HUES6 (cell line): Measurements from ENCODE around the gene DDN.

ENCODE experiments used
- H3K27ac ChIP-seq: 2 replicates; pipeline ENCODE4 v1.7.0; 2013; ENCODE audit warnings: low read depth, mild to moderate bottlenecking, low read length, inconsistent platforms
- H3K27me3 ChIP-seq: 2 replicates; pipeline ENCODE4 v1.6.1; 2013; ENCODE audit warnings: low read length; ENCODE audit not compliant: control insufficient read depth, insufficient read depth
- H3K36me3 ChIP-seq: 2 replicates; pipeline ENCODE4 v1.6.1; 2013; ENCODE audit warnings: low read length; ENCODE audit not compliant: control insufficient read depth, insufficient read depth
- H3K4me1 ChIP-seq: 2 replicates; pipeline ENCODE4 v1.6.1; 2013; ENCODE audit warnings: low read length; ENCODE audit not compliant: control insufficient read depth, insufficient read depth
- H3K4me3 ChIP-seq: 2 replicates; pipeline ENCODE4 v1.5.1; 2013; ENCODE audit warnings: low read depth, low read length
- H3K9ac ChIP-seq: one replicate; pipeline ENCODE4 v1.6.1; 2013; ENCODE audit warnings: mild to moderate bottlenecking, low read length
- H3K9me3 ChIP-seq: 2 replicates; pipeline ENCODE4 v1.6.1; 2013; ENCODE audit warnings: low read depth, low read length; ENCODE audit not compliant: control insufficient read depth, insufficient read depth

Gene DDN

GRCh38 chr12:49038291-49038955, 39.2 kb upstream of the DDN start:
- Histone ChIP-seq H3K27ac (no peak overlapping the region), H3K9me3 (no peaks in the 10 kb centered on the region), H3K4me3 (no peak overlapping the region), H3K36me3 (peaks cover 95% of the 10 kb centered on the region), H3K9ac (no peak overlapping the region), H3K4me1 (no peaks in the 10 kb centered on the region), H3K27me3 (no peaks in the 10 kb centered on the region)

DNA sequence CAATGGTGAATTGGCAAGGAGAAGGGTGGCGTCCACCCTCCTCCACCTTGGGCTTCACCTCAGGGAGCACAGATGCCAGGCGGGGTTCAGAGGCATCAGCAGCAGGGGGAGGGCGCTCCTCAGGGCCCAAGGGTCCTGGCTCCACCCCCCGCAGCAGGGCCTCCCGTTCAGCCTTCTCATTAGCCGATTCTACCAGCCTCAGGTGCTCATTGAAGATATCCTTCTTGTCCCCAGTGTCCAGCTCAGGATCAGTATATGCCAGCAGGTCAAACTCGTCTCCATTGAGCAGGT, 38.7 kb upstream of the DDN start:
- H3K9ac ChIP-seq = no peak overlapping the region
- H3K27ac ChIP-seq = no peak overlapping the region
- peaks cover 95% of the 10 kb centered on the region for H3K36me3 ChIP-seq
- H3K4me1 ChIP-seq = no peaks in the 10 kb centered on the region
- no peak overlapping the region for H3K4me3 ChIP-seq
- H3K27me3 ChIP-seq = no peaks in the 10 kb centered on the region
- no peaks in the 10 kb centered on the region for H3K9me3 ChIP-seq

DNA sequence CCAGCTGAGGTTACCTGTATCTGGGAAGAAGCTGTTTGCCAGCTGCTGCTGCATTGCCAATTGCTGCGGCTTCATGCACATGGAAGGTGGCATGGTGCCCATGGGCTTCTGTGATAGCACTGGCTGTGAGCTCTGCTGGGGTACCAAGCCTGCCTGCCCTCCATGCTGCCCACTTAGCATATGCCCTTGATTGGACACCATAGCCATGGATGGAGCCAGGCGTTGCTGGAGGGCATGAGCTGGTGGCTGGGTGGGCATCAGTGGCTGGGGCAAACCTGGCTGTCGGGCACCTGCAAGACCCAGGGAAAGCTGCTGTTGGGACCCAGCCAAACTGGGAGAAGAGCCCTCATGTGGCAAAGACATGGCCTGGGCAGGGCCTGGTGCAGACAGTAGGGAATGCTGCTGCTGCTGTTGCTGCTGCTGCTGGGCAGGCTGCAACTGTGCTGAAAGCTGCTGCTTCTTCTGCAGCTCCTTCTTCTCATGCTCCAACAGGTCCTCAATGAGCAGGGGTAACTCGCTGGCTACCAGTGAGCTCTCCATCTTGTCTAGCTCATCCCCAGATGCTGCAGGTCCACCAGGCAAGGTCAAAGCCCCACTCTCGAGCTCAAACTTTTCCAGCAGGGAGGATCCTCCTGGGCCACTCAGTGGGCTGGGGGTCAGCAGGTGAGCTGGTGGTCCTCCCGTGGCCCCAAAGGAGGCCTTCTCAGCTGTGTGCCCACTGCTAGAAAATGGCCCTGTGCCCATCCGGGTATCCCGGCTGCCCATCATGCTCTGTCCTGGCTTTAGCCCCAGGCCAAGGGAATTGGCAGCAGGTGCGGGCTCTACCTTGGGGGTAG, 38.2 kb upstream of the DDN start:
- peaks cover 95% of the 10 kb centered on the region for H3K36me3 ChIP-seq
- H3K27ac ChIP-seq = no peak overlapping the region
- H3K27me3 ChIP-seq = no peaks in the 10 kb centered on the region
- no peaks in the 10 kb centered on the region for H3K9me3 ChIP-seq
- H3K4me3 ChIP-seq = no peak overlapping the region
- no peak overlapping the region for H3K9ac ChIP-seq
- no peaks in the 10 kb centered on the region for H3K4me1 ChIP-seq

GRCh38 chr12:49036029-49036428, 36.9 kb upstream of the DDN start:
- H3K9me3 ChIP-seq = no peaks in the 10 kb centered on the region
- H3K4me1 ChIP-seq = no peaks in the 10 kb centered on the region
- H3K36me3 ChIP-seq = peaks cover 95% of the 10 kb centered on the region

DNA sequence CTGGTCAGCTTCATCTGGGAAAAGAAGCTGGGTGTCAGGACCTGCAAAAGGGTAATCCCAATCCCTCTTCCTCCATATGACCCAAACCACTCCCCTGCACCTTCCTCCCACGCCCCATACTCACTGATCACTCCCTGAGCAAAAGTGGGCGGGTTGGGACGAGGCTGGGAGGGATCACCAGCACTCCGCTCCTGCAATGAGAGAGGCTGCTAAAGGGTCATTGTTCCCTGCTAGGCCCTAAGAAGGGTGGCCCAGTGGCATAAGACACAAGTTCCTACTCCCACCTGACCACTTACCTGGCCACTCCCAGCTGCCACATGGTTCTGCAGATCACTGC, 35.1 kb upstream of the DDN start:
- H3K27me3 ChIP-seq = no peaks in the 10 kb centered on the region
- no peak overlapping the region for H3K4me3 ChIP-seq
- no peaks in the 10 kb centered on the region for H3K4me1 ChIP-seq
- no peaks in the 10 kb centered on the region for H3K9me3 ChIP-seq
- H3K27ac ChIP-seq = no peak overlapping the region
- H3K36me3 ChIP-seq = peaks cover 95% of the 10 kb centered on the region
- no peak overlapping the region for H3K9ac ChIP-seq

More at GRCh38 chr12:49036029-49036428, 36.9 kb upstream of the DDN start:
- Histone ChIP-seq H3K27ac (no peak overlapping the region), H3K27me3 (no peaks in the 10 kb centered on the region), H3K9ac (no peak overlapping the region), H3K4me3 (no peak overlapping the region)

GRCh38 chr12:49033611-49034285, 34.6 kb upstream of the DDN start:
- Histone ChIP-seq H3K4me1 (no peaks in the 10 kb centered on the region), H3K9ac (no peak overlapping the region), H3K27ac (no peak overlapping the region), H3K27me3 (no peaks in the 10 kb centered on the region), H3K36me3 (peaks cover 95% of the 10 kb centered on the region), H3K9me3 (no peaks in the 10 kb centered on the region), H3K4me3 (no peak overlapping the region)

DNA sequence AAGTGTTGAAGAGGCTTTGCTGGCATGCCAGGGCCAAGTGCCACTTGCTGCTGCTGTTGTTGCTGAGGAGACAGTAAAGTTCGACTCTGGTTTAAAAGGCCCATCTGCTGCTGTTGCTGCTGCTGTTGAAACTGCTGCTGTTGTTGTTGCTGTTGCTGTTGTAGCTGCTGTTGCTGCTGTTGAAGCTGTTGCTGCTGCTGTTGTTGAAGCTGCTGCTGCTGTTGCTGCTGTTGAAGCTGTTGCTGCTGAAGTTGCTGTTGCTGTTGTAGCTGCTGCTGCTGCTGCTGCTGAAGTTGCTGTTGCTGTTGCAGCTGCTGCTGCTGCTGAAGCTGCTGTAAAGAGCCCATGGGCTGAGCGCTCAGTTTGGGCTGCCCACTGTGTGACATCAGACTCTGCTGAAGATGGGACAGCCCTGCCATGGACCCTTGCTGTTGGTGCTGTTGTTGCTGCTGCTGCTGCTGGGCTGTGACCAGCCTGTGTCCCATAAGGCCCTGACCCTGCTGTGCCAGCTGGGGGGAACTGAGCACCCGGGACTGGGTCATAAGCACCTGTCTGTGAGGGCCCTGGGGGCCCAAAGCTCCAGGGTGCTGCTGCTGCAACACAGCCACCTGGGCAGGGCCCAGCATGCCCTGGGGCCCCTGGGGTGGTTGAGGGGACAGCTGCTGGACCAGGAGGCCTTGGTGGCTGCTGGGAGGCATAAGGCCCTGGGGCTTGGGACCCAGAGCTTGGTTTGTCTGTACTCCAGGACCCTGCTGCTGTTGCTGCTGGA, 33.7 kb upstream of the DDN start:
- no peaks in the 10 kb centered on the region for H3K9me3 ChIP-seq
- H3K9ac ChIP-seq = no peak overlapping the region
- H3K27ac ChIP-seq = no peak overlapping the region
- H3K4me3 ChIP-seq = no peak overlapping the region
- H3K36me3 ChIP-seq = peaks cover 95% of the 10 kb centered on the region
- H3K27me3 ChIP-seq = no peaks in the 10 kb centered on the region
- no peaks in the 10 kb centered on the region for H3K4me1 ChIP-seq

- Histone ChIP-seq H3K4me3 (no peak overlapping the region), H3K4me1 (no peaks in the 10 kb centered on the region), H3K27me3 (no peaks in the 10 kb centered on the region), H3K9me3 (no peaks in the 10 kb centered on the region), H3K27ac (no peak overlapping the region), H3K36me3 (peaks cover 95% of the 10 kb centered on the region), H3K9ac (no peak overlapping the region)
These were observed 33.1 kb upstream of the DDN start for GRCh38 chr12:49032276-49032675.

DNA sequence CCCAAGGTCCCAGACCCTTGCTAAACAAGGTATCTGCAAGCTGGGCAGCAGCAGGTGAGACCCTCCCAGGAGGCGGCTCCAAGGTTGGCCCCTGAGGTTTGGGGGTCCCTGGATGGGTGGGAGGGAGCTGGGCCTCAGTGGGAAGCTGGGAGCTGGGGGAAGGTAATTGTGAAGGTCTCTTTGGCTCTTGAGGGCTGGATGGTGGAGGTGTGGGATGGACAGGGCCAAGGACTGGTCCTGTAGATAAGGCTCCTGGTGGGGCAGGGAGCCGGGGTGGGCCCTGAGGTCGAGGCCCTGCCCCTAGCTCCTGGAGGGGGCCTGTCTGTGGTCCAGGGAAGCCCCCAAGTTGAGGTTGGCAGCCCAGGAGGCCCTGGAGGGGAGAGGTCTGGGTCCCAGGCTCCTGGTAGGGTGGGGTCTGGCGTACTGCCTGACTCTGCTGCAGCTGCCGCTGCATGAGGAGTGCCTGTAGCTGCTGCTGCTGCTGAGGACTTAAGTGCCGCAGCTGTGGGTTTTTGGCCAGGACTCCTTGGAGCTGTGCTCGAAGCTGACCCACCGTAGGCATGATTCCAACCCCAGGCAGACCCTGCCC, 32.5 kb upstream of the DDN start:
- Histone ChIP-seq H3K4me1 (no peaks in the 10 kb centered on the region), H3K4me3 (no peak overlapping the region), H3K27me3 (no peaks in the 10 kb centered on the region), H3K9ac (no peak overlapping the region), H3K9me3 (no peaks in the 10 kb centered on the region), H3K36me3 (peaks cover 95% of the 10 kb centered on the region), H3K27ac (no peak overlapping the region)

DNA sequence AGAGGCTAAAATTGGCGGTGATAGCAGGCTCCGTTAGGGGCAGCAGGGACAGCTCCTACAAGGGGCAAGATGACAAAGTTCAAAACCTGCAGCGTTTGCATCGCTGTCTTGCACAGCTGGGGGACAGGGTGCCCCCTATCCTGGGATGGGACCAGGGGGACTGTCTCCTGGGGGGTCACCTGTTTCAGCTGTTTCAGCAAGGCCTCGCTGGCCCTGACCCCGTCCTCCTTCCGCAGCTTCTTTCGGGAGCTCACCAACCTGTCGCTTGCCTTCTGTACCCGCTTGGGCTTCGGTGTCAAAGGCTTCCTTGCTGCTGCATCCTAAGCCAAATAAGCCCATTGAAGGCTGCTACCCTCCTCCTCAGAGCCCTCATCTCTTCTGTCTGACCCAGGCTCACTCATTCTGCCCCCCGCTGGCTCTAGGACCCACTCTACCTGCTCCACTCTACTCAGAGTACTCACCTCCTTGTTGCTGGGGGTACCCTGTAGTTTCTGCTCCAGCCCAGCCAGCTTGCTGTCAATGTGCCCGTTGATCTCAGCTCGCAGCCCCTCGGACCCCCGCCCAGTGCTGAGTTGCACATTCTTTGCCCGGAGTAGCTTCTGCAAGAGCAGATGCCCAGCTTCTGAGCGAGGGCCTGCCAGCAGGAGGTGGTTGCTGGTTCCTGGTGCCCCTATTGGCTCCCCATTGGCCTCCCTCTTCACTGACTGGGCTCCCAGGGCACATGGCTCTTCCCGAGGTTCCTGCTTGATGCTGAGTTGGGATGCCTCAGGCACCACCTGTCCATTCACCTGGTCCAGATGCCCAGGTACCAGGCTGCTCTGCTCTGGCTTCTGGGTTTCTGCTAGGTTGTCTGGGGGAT, 31.8 kb upstream of the DDN start:
- H3K27me3 ChIP-seq = no peaks in the 10 kb centered on the region
- H3K36me3 ChIP-seq = peaks cover 98% of the 10 kb centered on the region
- H3K9ac ChIP-seq = no peak overlapping the region
- no peak overlapping the region for H3K4me3 ChIP-seq
- no peak overlapping the region for H3K27ac ChIP-seq
- no peaks in the 10 kb centered on the region for H3K4me1 ChIP-seq
- no peaks in the 10 kb centered on the region for H3K9me3 ChIP-seq
